HG03378 (cell line): ENCODE measurements around the gene C6orf47.

ENCODE experiments used
- ATAC-seq: cut with Tn5 transposase; IDR thresholded peaks from one replicate; pipeline ENCODE4 v1.9.1; 2021; ENCODE audit warnings: mild to moderate bottlenecking, moderate library complexity; ENCODE audit not compliant: unreplicated experiment

Gene C6orf47

DNA sequence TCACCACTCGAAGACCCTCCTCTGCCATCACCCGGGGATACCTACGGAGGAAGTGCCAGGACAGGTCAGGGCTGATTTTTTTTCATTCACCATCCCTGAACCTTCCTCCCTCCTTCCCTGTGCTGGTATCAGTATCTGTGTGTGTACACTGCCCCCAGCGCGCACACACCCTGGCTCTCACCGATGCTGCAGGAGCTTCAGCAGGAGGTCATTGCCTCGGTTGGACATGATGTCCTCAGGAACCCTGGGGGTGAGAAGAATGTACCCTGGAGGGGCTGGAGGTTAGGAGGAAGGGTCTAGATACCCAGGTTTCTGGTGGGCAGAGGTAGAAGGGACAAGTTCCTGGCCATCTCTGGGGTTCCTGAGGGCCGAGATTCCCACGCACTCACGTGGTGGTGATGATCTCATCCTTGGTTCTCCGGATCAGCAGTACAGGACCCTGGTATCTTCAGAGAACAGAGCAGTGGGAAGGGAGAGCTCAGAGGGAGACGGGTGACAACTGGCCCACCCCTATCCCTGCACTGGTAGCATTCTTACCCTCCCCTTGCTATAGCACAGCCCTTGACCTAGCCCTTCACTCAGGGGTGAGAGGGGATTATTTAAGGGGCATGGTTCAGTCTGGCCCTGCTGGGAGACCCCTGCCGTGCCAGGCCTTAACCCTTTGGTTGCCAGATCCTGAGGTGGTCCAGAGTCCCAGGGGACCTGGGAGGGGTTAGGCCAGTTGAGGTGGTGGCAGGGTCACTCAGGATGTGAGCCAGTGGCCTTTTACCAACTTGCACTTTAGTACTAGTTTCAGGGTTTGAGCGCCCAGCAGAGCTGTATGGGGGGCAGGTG lies 27.5 kb upstream of the C6orf47 start:
- ATAC-seq = no peak

GRCh38 chr6:31687321-31687720 lies 26.7 kb upstream of the C6orf47 start:
- ATAC-seq = no peak

DNA sequence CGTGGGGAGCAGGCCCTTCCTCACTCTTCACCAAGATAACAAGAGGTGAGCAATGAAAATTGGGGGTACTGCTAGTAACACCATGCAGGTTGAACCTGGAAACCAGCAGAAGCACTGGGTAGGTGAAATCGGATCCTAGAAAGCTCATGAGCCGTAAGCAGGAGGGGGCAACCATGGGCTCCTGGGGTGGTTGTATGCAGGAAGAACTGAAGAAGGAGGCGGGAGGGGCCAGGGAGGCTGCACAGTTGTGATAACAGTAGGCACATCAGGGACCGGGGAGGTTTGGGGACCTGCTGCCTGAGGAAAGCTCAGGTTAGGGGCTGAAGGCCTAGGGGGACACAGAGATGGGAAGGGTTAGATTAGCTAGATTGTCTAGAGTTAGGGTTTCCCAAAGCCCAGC lies 25.9 kb upstream of the C6orf47 start:
- ATAC-seq = no peak

DNA sequence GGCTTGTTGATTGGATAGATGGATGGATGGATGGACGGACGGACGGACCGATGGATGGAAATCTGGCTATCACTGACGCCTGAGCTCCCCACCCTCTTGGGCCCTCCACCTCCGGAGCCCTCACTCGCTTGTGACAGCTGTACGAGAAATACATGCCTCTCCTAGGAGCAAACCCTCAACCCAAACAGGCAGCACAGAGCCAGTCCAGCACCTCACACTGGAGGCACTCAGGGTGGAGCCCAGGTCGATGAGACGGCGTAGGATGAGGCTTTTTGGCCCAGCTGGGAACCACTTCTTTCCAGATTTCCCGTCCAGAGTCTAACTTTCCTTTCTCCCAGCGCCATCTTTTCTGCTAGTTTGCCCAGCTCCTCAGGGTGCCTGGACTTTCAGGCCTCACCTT lies 23.0 kb upstream of the C6orf47 start:
- ATAC-seq = no peak

GRCh38 chr6:31681135-31681671 lies 20.6 kb upstream of the C6orf47 start:
- ATAC-seq = no peak

DNA sequence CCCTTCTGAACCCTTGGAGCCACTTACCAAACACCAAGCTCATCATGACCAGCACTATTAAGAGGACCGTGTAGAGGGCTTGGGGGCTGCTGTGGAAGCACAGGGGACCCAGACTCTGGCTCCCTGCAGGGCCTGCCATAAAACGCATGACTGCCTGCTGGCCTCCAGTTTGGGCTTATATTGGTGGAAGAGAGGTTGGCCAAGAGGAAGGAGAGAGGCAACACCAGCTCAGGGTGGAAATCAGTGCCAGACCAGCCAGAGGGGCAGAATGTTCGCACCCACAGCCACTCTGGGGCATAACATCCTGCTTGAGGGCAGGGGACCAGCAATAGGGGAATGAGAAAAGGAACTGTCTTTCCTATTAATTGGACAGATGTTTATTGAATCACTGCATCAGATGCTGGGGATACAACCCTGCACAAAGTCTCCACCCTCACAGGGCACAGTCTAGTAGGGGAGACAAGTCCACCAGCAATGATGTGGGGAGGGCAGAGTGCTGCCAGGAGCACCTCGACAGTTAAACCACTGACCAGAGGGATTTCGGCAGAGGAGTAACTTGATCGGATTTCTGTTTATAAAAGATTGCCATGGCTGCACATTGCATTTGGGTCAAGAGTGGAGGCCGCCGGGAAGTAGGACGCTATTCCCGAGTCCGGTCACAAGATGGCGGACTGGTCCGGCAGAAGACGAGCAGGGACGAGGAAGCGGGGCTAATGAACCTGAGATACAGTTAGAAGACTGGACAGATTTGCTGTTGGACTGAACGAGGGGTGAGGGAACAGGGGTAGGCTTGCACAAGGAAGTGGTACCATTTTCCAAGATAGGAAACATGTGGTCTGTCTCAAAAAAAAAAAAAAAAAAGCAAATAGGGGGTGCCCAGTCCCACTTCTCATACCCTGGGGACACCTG lies 19.9 kb upstream of the C6orf47 start, which contains the start of gene LY6G5C:
Gene LY6G5C (minus strand): TSS at position 842 of the 909 bp plus-strand sequence. CDS start 694 bp downstream, at position 148.
- ATAC-seq = no peak

- no peak for ATAC-seq
Observed at GRCh38 chr6:31677955-31678354, 17.4 kb upstream of the C6orf47 start.

DNA sequence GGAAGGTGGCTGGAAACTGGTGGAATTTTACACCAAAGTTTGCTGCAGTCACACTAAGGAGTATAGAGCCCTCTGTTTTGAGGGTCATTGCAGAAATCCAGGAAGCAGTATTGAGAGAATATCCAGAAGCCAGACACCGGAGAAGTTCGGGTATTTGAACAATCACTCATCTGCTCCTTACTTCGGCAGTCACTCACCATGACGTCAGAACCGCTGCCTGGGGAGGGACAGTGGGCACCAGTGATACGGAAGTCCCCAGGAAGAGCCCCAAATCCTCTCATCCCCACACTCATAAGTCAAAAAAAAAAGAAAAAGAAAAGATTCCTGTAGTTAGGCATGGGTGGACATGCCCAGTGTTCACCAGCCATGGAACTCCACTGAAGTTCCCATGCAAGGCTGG lies 16.3 kb upstream of the C6orf47 start:
- ATAC-seq = no peak

GRCh38 chr6:31676322-31676903 lies 15.8 kb upstream of the C6orf47 start:
- ATAC-seq = no peak

- no peak for ATAC-seq
Observed at GRCh38 chr6:31669676-31670075, 9.1 kb upstream of the C6orf47 start, which contains the start of gene LY6G5B. TSS of gene LY6G5B (plus strand) at chr6:31669976. CDS start at chr6:31670951, 975 bp downstream.

- no peak for ATAC-seq
Observed at GRCh38 chr6:31666337-31666965, 5.9 kb upstream of the C6orf47 start.

- peak; percentile 74 for ATAC-seq
Observed at GRCh38 chr6:31665501-31666336, 5.1 kb upstream of the C6orf47 start, which contains the start of gene CSNK2B. TSS of gene CSNK2B (plus strand) at chr6:31666080. CDS start at chr6:31666832, 752 bp downstream.

GRCh38 chr6:31664790-31665500 lies 4.4 kb upstream of the C6orf47 start, which contains the start of gene GPANK1:
TSS of gene GPANK1 (minus strand) at chr6:31664997. CDS start at chr6:31664478, 519 bp downstream.
- peak; percentile 46 for ATAC-seq

- no peak for ATAC-seq
Observed at GRCh38 chr6:31663961-31664789, 3.6 kb upstream of the C6orf47 start.

- ATAC-seq = no peak
Observed at GRCh38 chr6:31663126-31663960, 2.8 kb upstream of the C6orf47 start.

GRCh38 chr6:31662124-31662723 lies 1.6 kb upstream of the C6orf47 start:
- no peak for ATAC-seq
